ENCODE data around the gene BRIP1. TPM values are rescaled to one million over a fixed set of nuclear protein-coding genes. Genes with fewer than 3 reads are reported as not detected.
"Not testable (repeated sequence)": the region's sequence is repeated elsewhere in the genome, so short reads cannot be mapped to it uniquely, and the experiment has no call there.

The BRIP1 gene
- total RNA-seq, 3 donors from 2014 or later (not counting 1 experiment from before 2014, with no cell fraction given): 2.7 to 3.7 (median 2.9) TPM

GRCh38 chr17:61822326-61823285, 40.7 kb downstream of the BRIP1 start:
- Mint-ChIP-seq H3K9me3 (no peaks in the 10 kb centered on the region), H3K27ac (no peak overlapping the region), H3K36me3 (no peaks in the 10 kb centered on the region), H3K27me3 (ENCODE audit: low read depth in 2 of 2) (no peaks in the 10 kb centered on the region), H3K4me3 (no peak overlapping the region), H3K4me1 (no peaks in the 10 kb centered on the region)
- Histone ChIP-seq H3K4me3 (ENCODE audit: low read length) (no peak overlapping the region), H3K27me3 (ENCODE audit: control insufficient read depth, insufficient read depth, low read length) (no peaks in the 10 kb centered on the region), H3K9me3 (ENCODE audit: control insufficient read depth, insufficient read depth, low read length) (no peaks in the 10 kb centered on the region), H3K4me1 (ENCODE audit: control insufficient read depth, insufficient read depth, low read length) (no peaks in the 10 kb centered on the region), H3K27ac (ENCODE audit: low read length) (no peak overlapping the region), H3K36me3 (ENCODE audit: control insufficient read depth, insufficient read depth, low read length) (no peaks in the 10 kb centered on the region)
- ATAC-seq (no peak), DNase-seq (no peak)
- WGBS (ENCODE audit: insufficient coverage): 84% methylated on average over 5 of the region's 6 CpGs
- TF ChIP-seq CTCF (IDR thresholded peaks at IDR 0.05): no peak
- intact Hi-C loops (cut with micrococcal nuclease): no loop called here

- no peaks in the 10 kb centered on the region for H3K9me3 Mint-ChIP-seq
- H3K36me3 ChIP-seq (ENCODE audit: control insufficient read depth, insufficient read depth, low read length): no peaks in the 10 kb centered on the region
- no peaks in the 10 kb centered on the region for H3K27me3 Mint-ChIP-seq (ENCODE audit: low read depth in 2 of 2)
- H3K4me3 Mint-ChIP-seq: no peak overlapping the region
- intact Hi-C loops (cut with micrococcal nuclease): no loop called here
- WGBS (ENCODE audit: insufficient coverage): 85% methylated on average over 4 of the region's 4 CpGs
- no peaks in the 10 kb centered on the region for H3K4me1 Mint-ChIP-seq
- H3K27ac ChIP-seq (ENCODE audit: low read length): no peak overlapping the region
- H3K27me3 ChIP-seq (ENCODE audit: control insufficient read depth, insufficient read depth, low read length): no peaks in the 10 kb centered on the region
- H3K9me3 ChIP-seq (ENCODE audit: control insufficient read depth, insufficient read depth, low read length): no peaks in the 10 kb centered on the region
- ATAC-seq (no peak), DNase-seq (no peak)
- H3K4me1 ChIP-seq (ENCODE audit: control insufficient read depth, insufficient read depth, low read length): no peaks in the 10 kb centered on the region
- no peaks in the 10 kb centered on the region for H3K36me3 Mint-ChIP-seq
- no peak for TF ChIP-seq CTCF (IDR thresholded peaks at IDR 0.05)
- no peak overlapping the region for H3K27ac Mint-ChIP-seq
- no peak overlapping the region for H3K4me3 ChIP-seq (ENCODE audit: low read length)
Measured at GRCh38 chr17:61821655-61822054, 41.7 kb downstream of the BRIP1 start.

DNA sequence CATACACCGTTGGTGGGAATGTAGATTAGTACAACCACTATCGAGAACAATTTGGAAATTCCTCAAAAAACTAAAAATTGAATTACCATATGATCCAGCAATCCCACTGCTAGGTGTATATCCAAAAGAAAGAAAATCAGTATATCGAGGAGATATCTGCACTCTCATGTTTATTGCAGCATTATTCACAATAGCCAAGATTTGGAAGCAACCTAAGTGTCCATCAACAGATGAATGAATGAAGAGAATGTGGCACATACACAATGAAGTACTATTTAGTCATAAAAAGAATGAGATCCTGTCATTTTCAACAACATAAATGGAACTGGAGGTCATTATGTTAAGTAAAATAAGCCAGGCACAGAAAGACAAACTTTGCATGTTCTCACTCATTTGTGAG, 44.1 kb downstream of the BRIP1 start:
- intact Hi-C loops (cut with micrococcal nuclease); H3K36me3 Mint-ChIP-seq; H3K27ac ChIP-seq (ENCODE audit: low read length); H3K4me1 ChIP-seq (ENCODE audit: control insufficient read depth, insufficient read depth, low read length); H3K27ac Mint-ChIP-seq; H3K27me3 Mint-ChIP-seq (ENCODE audit: low read depth in 2 of 2); H3K36me3 ChIP-seq (ENCODE audit: control insufficient read depth, insufficient read depth, low read length); H3K27me3 ChIP-seq (ENCODE audit: control insufficient read depth, insufficient read depth, low read length); H3K9me3 Mint-ChIP-seq; ATAC-seq; H3K4me1 Mint-ChIP-seq; H3K4me3 Mint-ChIP-seq; H3K9me3 ChIP-seq (ENCODE audit: control insufficient read depth, insufficient read depth, low read length); H3K4me3 ChIP-seq (ENCODE audit: low read length); DNase-seq: not testable (repeated sequence)
- 100% methylated on average over 2 of the region's 3 CpGs for WGBS (ENCODE audit: insufficient coverage)

DNA sequence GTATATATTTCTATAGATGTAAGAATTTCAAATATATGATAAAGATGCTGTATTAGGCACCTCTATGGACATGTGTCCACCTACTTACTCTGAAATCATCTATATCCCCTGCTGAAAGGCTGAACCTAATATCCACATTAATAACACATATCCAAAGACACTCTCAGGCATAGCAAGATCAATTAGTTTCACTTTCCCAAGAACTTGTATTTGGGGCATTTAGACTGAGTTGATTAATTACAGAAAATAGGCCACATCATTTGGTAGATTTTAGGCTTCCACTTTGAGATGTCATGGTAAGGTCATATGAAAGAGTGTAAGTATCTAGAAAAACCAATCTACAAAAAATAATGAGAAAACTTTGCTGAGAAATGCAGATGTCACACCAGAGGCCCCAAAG, 45.1 kb downstream of the BRIP1 start:
- no peaks in the 10 kb centered on the region for H3K9me3 ChIP-seq (ENCODE audit: control insufficient read depth, insufficient read depth, low read length)
- no peak overlapping the region for H3K27ac ChIP-seq (ENCODE audit: low read length)
- no peaks in the 10 kb centered on the region for H3K36me3 Mint-ChIP-seq
- no peaks in the 10 kb centered on the region for H3K9me3 Mint-ChIP-seq
- H3K27me3 Mint-ChIP-seq (ENCODE audit: low read depth in 2 of 2): no peaks in the 10 kb centered on the region
- ATAC-seq (no peak), DNase-seq (no peak)
- no peak for TF ChIP-seq CTCF (IDR thresholded peaks at IDR 0.05)
- no peaks in the 10 kb centered on the region for H3K36me3 ChIP-seq (ENCODE audit: control insufficient read depth, insufficient read depth, low read length)
- no peaks in the 10 kb centered on the region for H3K27me3 ChIP-seq (ENCODE audit: control insufficient read depth, insufficient read depth, low read length)
- no peak overlapping the region for H3K4me3 Mint-ChIP-seq
- no peaks in the 10 kb centered on the region for H3K4me1 Mint-ChIP-seq
- intact Hi-C loops (cut with micrococcal nuclease): no loop called here
- no peak overlapping the region for H3K4me3 ChIP-seq (ENCODE audit: low read length)
- no peaks in the 10 kb centered on the region for H3K4me1 ChIP-seq (ENCODE audit: control insufficient read depth, insufficient read depth, low read length)
- H3K27ac Mint-ChIP-seq: no peak overlapping the region
